Measurements from ENCODE around the gene ORC2.
"Not testable (repeated sequence)": the region's sequence is repeated elsewhere in the genome, so short reads cannot be mapped to it uniquely, and the experiment has no call there.

ORC2 gene

GRCh38 chr2:200909958-200910357 is 53.5 kb downstream of the ORC2 start:
- peaks cover 39% of the 10 kb centered on the region for H3K36me3 Mint-ChIP-seq (ENCODE audit: low read depth)
- no peaks in the 10 kb centered on the region for H3K4me1 Mint-ChIP-seq
- no peak overlapping the region for H3K27ac Mint-ChIP-seq
- no peak for TF ChIP-seq CTCF (IDR thresholded peaks at IDR 0.05)
- no peaks in the 10 kb centered on the region for H3K9me3 Mint-ChIP-seq
- no peak overlapping the region for H3K4me3 Mint-ChIP-seq
- DNase-seq, result no peak
- no peaks in the 10 kb centered on the region for H3K27me3 Mint-ChIP-seq (ENCODE audit: low read depth, poor library complexity)

GRCh38 chr2:200905618-200906296 is 57.7 kb downstream of the ORC2 start:
- Mint-ChIP-seq H3K4me1 (no peaks in the 10 kb centered on the region), H3K36me3 (ENCODE audit: low read depth) (peaks cover 38% of the 10 kb centered on the region), H3K4me3 (no peak overlapping the region), H3K27me3 (ENCODE audit: low read depth, poor library complexity) (no peaks in the 10 kb centered on the region), H3K9me3 (no peaks in the 10 kb centered on the region), H3K27ac (no peak overlapping the region)
- DNase-seq, result peak; percentile 53
- peak; percentile 55 for TF ChIP-seq CTCF (IDR thresholded peaks at IDR 0.05)

- Mint-ChIP-seq H3K36me3 (ENCODE audit: low read depth) (peaks cover 47% of the 10 kb centered on the region), H3K9me3 (no peaks in the 10 kb centered on the region), H3K4me3 (no peak overlapping the region), H3K27ac (peak overlapping the region; percentile 26), H3K27me3 (ENCODE audit: low read depth, poor library complexity) (no peaks in the 10 kb centered on the region), H3K4me1 (no peaks in the 10 kb centered on the region)
- DNase-seq, result peak; percentile 55
- TF ChIP-seq CTCF (IDR thresholded peaks at IDR 0.05), result peak; percentile 73
Observed at GRCh38 chr2:200901459-200902072, 61.9 kb downstream of the ORC2 start.

- Mint-ChIP-seq H3K36me3 (ENCODE audit: low read depth) (peaks cover 52% of the 10 kb centered on the region), H3K27ac (peak overlapping the region; percentile 77), H3K4me3 (no peak overlapping the region), H3K9me3 (no peaks in the 10 kb centered on the region), H3K27me3 (ENCODE audit: low read depth, poor library complexity) (no peaks in the 10 kb centered on the region), H3K4me1 (no peaks in the 10 kb centered on the region)
- no peak for DNase-seq
- TF ChIP-seq CTCF (IDR thresholded peaks at IDR 0.05), result no peak
Observed at GRCh38 chr2:200899482-200899881, 64.0 kb downstream of the ORC2 start.

- H3K4me3 Mint-ChIP-seq, result peak within 1 kb of the TSS; percentile 97
- H3K9me3 Mint-ChIP-seq, result no peaks in the 10 kb centered on the region
- peak; percentile 94 for DNase-seq
- H3K27me3 Mint-ChIP-seq (ENCODE audit: low read depth, poor library complexity), result peaks cover 7% of the 10 kb centered on the region
- peaks cover 57% of the 10 kb centered on the region for H3K4me1 Mint-ChIP-seq
- H3K36me3 Mint-ChIP-seq (ENCODE audit: low read depth), result peaks cover 19% of the 10 kb centered on the region
- TF ChIP-seq CTCF (IDR thresholded peaks at IDR 0.05), result no peak
- H3K27ac Mint-ChIP-seq, result peak within 1 kb of the TSS; percentile 100
Observed at GRCh38 chr2:200888704-200889625, 74.5 kb downstream of the ORC2 start, which contains the start of the genes NIF3L1 and PPIL3. Gene NIF3L1, plus strand, starts transcription at chr2:200889371. Its CDS starts 2,573 bp downstream, at chr2:200891944. Gene PPIL3, minus strand, starts transcription at chr2:200889077. Its CDS starts 1,462 bp downstream, at chr2:200887615.

- peaks cover 62% of the 10 kb centered on the region for H3K36me3 Mint-ChIP-seq (ENCODE audit: low read depth)
- not testable (repeated sequence) for DNase-seq; H3K27me3 Mint-ChIP-seq (ENCODE audit: low read depth, poor library complexity); H3K4me1 Mint-ChIP-seq; H3K9me3 Mint-ChIP-seq; H3K27ac Mint-ChIP-seq; H3K4me3 Mint-ChIP-seq
Observed at GRCh38 chr2:200881715-200882249, 81.7 kb downstream of the ORC2 start.
